IPS-15b (cell line): Measurements from ENCODE around the gene HSPB3.

Experiments used
- H3K27me3 ChIP-seq: one replicate; pipeline ENCODE4 v1.6.1; 2013; ENCODE audit warnings: low read length; ENCODE audit not compliant: control insufficient read depth, insufficient read depth
- H3K36me3 ChIP-seq: one replicate; pipeline ENCODE4 v1.6.1; 2013; ENCODE audit warnings: low read length; ENCODE audit not compliant: control insufficient read depth, insufficient read depth
- H3K4me1 ChIP-seq: one replicate; pipeline ENCODE4 v1.6.1; 2013; ENCODE audit warnings: mild to moderate bottlenecking, low read length; ENCODE audit not compliant: control insufficient read depth, insufficient read depth
- H3K4me3 ChIP-seq: one replicate; pipeline ENCODE4 v1.5.1; 2013; ENCODE audit warnings: low read depth, low read length
- H3K9ac ChIP-seq: one replicate; pipeline ENCODE4 v1.6.1; 2013; ENCODE audit warnings: low read depth, mild to moderate bottlenecking, low read length
- H3K9me3 ChIP-seq: one replicate; pipeline ENCODE4 v1.6.1; 2013; ENCODE audit warnings: mild to moderate bottlenecking, low read length; ENCODE audit not compliant: control insufficient read depth, insufficient read depth

HSPB3 gene

GRCh38 chr5:54458221-54458620 is 2.7 kb downstream of the HSPB3 start:
- Histone ChIP-seq H3K9me3 (no peaks in the 10 kb centered on the region), H3K4me1 (no peaks in the 10 kb centered on the region), H3K4me3 (no peak overlapping the region), H3K9ac (no peak overlapping the region), H3K36me3 (no peaks in the 10 kb centered on the region), H3K27me3 (no peaks in the 10 kb centered on the region)

- no peaks in the 10 kb centered on the region for H3K36me3 ChIP-seq
- H3K4me1 ChIP-seq: no peaks in the 10 kb centered on the region
- no peak overlapping the region for H3K4me3 ChIP-seq
- H3K27me3 ChIP-seq: no peaks in the 10 kb centered on the region
- no peak overlapping the region for H3K9ac ChIP-seq
- no peaks in the 10 kb centered on the region for H3K9me3 ChIP-seq
These were observed 4.9 kb downstream of the HSPB3 start for GRCh38 chr5:54460181-54460919.

DNA sequence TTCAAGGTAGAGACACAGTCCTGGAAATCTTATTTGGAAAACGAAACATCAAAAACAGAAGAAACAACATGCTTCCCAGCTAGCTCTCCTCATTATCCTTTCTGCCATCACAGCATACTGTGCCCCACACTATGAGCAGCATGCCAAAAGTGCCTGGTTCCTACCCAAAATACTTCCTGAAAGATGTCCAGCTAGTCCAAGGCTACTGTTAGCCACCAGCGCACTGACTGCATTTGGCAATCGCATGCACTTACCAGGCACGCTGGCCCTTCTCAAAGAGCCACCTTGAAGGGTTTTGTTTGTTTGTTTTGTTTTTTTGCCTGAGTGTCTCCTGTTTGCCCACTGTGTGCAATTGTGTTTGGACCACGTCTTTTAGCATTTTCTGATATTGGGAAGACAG is 6.8 kb downstream of the HSPB3 start:
- Histone ChIP-seq H3K9ac (no peak overlapping the region), H3K36me3 (no peaks in the 10 kb centered on the region), H3K4me1 (no peaks in the 10 kb centered on the region), H3K27me3 (no peaks in the 10 kb centered on the region), H3K4me3 (no peak overlapping the region), H3K9me3 (no peaks in the 10 kb centered on the region)

DNA sequence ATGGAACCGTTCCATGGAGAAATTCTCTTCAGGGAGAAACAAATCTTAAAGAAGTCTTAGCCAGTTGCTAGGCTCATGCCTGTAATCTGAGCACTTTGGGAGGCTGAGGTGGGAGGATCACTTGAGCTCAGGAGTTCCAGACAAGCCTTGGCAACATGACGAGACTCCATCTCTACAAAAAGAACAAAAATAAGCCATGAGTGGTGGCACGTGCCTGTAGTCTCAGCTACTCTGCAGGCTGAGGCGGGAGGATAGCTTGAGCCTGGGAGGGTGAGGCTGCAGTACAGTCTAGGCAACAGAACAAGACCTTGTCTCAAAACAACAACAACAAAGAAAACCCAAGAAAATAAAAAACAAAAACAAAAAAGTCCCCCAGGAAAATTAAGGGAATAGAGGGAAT is 8.2 kb downstream of the HSPB3 start:
- no peak overlapping the region for H3K4me3 ChIP-seq
- no peaks in the 10 kb centered on the region for H3K4me1 ChIP-seq
- no peaks in the 10 kb centered on the region for H3K36me3 ChIP-seq
- H3K9ac ChIP-seq: no peak overlapping the region
- H3K27me3 ChIP-seq: no peaks in the 10 kb centered on the region
- H3K9me3 ChIP-seq: no peaks in the 10 kb centered on the region

- no peaks in the 10 kb centered on the region for H3K36me3 ChIP-seq
- no peak overlapping the region for H3K9ac ChIP-seq
- no peaks in the 10 kb centered on the region for H3K9me3 ChIP-seq
- H3K4me1 ChIP-seq: no peaks in the 10 kb centered on the region
- H3K27me3 ChIP-seq: no peaks in the 10 kb centered on the region
- H3K4me3 ChIP-seq: no peak overlapping the region
These were observed 14.1 kb downstream of the HSPB3 start for GRCh38 chr5:54469622-54470021.

DNA sequence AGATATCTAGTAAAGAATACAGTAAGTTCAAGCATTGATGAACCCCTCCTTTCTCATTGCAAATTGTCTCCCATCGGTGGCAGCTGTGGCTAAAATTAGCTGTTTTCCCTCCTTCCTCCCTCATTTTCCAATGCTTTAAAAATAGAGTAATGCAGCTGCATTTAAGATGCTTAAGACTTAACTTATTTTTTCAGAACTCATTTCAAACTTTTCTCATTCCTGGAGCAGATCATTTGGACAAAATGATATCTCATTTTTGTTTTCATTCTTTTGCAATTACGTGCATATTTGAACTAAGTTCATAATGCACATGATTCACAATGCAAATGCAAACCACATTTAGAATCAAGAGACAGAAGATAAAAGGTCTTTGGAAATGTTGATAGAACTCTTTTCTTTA is 14.6 kb downstream of the HSPB3 start:
- H3K9me3 ChIP-seq: no peaks in the 10 kb centered on the region
- no peak overlapping the region for H3K9ac ChIP-seq
- no peaks in the 10 kb centered on the region for H3K4me1 ChIP-seq
- H3K4me3 ChIP-seq: no peak overlapping the region
- H3K36me3 ChIP-seq: no peaks in the 10 kb centered on the region
- H3K27me3 ChIP-seq: no peaks in the 10 kb centered on the region

GRCh38 chr5:54470677-54471076 is 15.2 kb downstream of the HSPB3 start:
- no peak overlapping the region for H3K9ac ChIP-seq
- H3K36me3 ChIP-seq: no peaks in the 10 kb centered on the region
- H3K9me3 ChIP-seq: no peaks in the 10 kb centered on the region
- H3K4me3 ChIP-seq: no peak overlapping the region
- H3K27me3 ChIP-seq: no peaks in the 10 kb centered on the region
- no peaks in the 10 kb centered on the region for H3K4me1 ChIP-seq

DNA sequence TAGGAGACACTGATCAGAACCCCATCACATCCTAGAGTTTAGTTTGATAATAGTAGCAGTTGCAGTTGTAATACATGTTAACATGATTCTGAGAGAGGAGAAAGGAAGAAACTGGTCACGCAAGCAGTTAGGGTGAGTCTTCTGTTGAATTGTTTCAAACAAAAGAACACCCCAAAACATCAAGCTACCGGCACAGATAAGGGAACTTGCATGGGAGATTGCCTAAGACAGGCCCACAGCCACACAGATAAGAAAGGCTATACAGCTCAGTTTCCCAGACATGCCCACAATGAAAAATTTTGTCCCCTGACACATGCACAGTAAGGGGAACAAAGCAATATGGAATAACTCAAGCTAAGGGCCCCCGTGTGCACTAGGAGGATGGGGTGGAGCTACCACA is 15.9 kb downstream of the HSPB3 start:
- Histone ChIP-seq H3K36me3 (no peaks in the 10 kb centered on the region), H3K9ac (no peak overlapping the region), H3K27me3 (no peaks in the 10 kb centered on the region), H3K4me3 (no peak overlapping the region), H3K9me3 (no peaks in the 10 kb centered on the region), H3K4me1 (no peaks in the 10 kb centered on the region)

- Histone ChIP-seq H3K9ac (no peak overlapping the region), H3K4me1 (no peaks in the 10 kb centered on the region), H3K4me3 (no peak overlapping the region), H3K27me3 (no peaks in the 10 kb centered on the region), H3K9me3 (no peaks in the 10 kb centered on the region), H3K36me3 (no peaks in the 10 kb centered on the region)
These were observed 21.2 kb downstream of the HSPB3 start for GRCh38 chr5:54476682-54477081.

GRCh38 chr5:54477941-54478478 is 22.5 kb downstream of the HSPB3 start:
- Histone ChIP-seq H3K9ac (no peak overlapping the region), H3K9me3 (no peaks in the 10 kb centered on the region), H3K36me3 (no peaks in the 10 kb centered on the region), H3K27me3 (no peaks in the 10 kb centered on the region), H3K4me1 (no peaks in the 10 kb centered on the region), H3K4me3 (no peak overlapping the region)

DNA sequence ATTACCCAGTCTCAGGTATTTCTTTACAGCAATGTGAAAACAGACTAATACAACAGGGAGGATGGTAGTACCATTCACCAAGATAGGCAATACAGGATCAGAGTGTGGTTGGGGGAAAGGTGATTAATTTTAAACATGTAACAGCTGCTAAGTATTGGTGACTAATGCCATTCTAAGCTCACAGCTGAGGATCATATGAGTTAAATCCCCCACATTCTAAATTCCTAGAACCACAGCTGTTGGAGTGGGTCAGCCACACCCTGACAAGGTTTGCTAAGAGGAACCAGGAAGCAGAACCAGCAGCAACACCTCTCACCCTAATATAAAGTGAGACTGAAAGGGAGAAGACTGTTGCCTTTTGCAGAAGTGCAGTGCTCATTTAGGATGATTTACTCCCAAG is 24.8 kb downstream of the HSPB3 start:
- Histone ChIP-seq H3K36me3 (no peaks in the 10 kb centered on the region), H3K4me1 (no peaks in the 10 kb centered on the region), H3K4me3 (no peak overlapping the region), H3K27me3 (no peaks in the 10 kb centered on the region), H3K9me3 (no peaks in the 10 kb centered on the region), H3K9ac (no peak overlapping the region)

DNA sequence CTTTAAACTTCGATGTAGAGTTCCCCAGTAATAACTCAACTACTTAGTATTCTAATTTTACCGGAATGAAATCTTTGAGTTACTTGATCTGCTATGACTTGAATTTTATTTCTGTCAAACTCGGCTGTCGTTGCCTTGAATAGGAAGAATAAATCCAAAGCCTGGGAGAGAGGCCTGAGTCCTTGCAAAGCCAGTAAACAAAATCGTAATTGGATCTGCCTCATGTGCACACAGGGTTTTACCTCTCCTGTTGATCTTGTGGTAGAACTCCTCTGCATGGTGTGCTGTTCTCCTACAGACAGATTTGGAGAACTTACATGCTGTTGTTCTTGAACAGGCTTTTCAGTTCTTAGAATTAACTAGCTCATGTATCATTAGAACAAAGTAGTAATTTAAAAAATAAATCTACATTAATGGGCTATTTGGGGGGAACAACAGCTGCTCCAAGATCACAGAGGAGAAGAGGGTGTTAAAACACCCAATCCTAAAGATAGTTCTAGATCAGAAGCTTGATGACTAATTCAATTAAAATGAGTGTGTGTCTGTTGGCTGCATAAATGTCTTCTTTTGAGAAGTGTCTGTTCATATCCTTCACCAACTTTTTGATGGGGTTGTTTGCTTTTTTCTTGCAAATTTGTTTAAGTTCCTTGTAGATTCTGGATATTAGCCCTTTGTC is 28.9 kb downstream of the HSPB3 start:
- no peaks in the 10 kb centered on the region for H3K36me3 ChIP-seq
- no peaks in the 10 kb centered on the region for H3K9me3 ChIP-seq
- H3K27me3 ChIP-seq: no peaks in the 10 kb centered on the region
- H3K4me1 ChIP-seq: no peaks in the 10 kb centered on the region
- no peak overlapping the region for H3K4me3 ChIP-seq
- H3K9ac ChIP-seq: no peak overlapping the region
